MCF 10A (cell line): ENCODE results near the gene KRT72. TPM values are rescaled to one million over a fixed set of nuclear protein-coding genes. Genes with fewer than 3 reads are reported as not detected.

ENCODE experiments used
- BruUV-seq: library from RNA; stranded (reverse); fragments of 400-500 nt; replicated peaks from 2 replicates; lab custom pipeline; 2021; lab: Mats Ljungman, UMichigan
- CTCF ChIA-PET: fragments of 300-600 bp; sonication (Branson Sonifier 250); formaldehyde crosslinking; extraction: SDS; loops from one replicate; lab custom pipeline; 2021; ENCODE audit warnings: antibody characterized with exemption, inconsistent platforms; lab: Yijun Ruan, JAX
- POLR2A ChIA-PET: fragments of 300-600, 350-650 bp; sonication (Branson Sonifier 250); formaldehyde crosslinking; extraction: SDS; loops from one replicate; lab custom pipeline; 2020; ENCODE audit warnings: antibody characterized with exemption, inconsistent platforms; lab: Yijun Ruan, JAX
- DNase-seq: peaks from one replicate; pipeline ENCODE4 v3.0.0-alpha.2; 2018; ENCODE audit not compliant: unreplicated experiment
- H3K27ac Mint-ChIP-seq: one replicate; pipeline ENCODE4 v1.8.0; 2022; ENCODE audit warnings: mild to moderate bottlenecking, low read depth, mixed read lengths; ENCODE audit not compliant: unreplicated experiment
- H3K27me3 Mint-ChIP-seq: one replicate; pipeline ENCODE4 v1.8.0; 2022; ENCODE audit warnings: mixed read lengths; ENCODE audit not compliant: insufficient read depth, unreplicated experiment
- H3K36me3 Mint-ChIP-seq: one replicate; pipeline ENCODE4 v1.8.0; 2022; ENCODE audit warnings: mild to moderate bottlenecking, moderate library complexity, mixed read lengths; ENCODE audit not compliant: insufficient read depth, unreplicated experiment
- H3K4me1 Mint-ChIP-seq: one replicate; pipeline ENCODE4 v1.8.0; 2022; ENCODE audit warnings: mixed read lengths; ENCODE audit not compliant: insufficient read depth, unreplicated experiment
- H3K4me3 Mint-ChIP-seq: one replicate; pipeline ENCODE4 v1.8.0; 2022; ENCODE audit warnings: mild to moderate bottlenecking, moderate library complexity, mixed read lengths; ENCODE audit not compliant: unreplicated experiment
- H3K9me3 Mint-ChIP-seq: one replicate; pipeline ENCODE4 v1.8.0; 2022; ENCODE audit warnings: mixed read lengths; ENCODE audit not compliant: unreplicated experiment
- CTCF ChIP-seq: fragments of 200-600 bp; IDR thresholded peaks from one replicate; pipeline ENCODE4 v1.8.0; 2022; ENCODE audit warnings: antibody characterized with exemption, mild to moderate bottlenecking; ENCODE audit not compliant: unreplicated experiment
- intact Hi-C: fragments of 100-400 bp; cut with micrococcal nuclease; formaldehyde crosslinking; loops from 2 replicates; pipeline ENCODE4 v1.14.1; 2022
- total RNA-seq: library from RNA; stranded (reverse); gene quantifications from 2 replicates; pipeline ENCODE4 v1.2.3, GENCODE V29; 2022

The KRT72 gene
- total RNA-seq, 1 experiment from 2014 or later, result not detected

DNA sequence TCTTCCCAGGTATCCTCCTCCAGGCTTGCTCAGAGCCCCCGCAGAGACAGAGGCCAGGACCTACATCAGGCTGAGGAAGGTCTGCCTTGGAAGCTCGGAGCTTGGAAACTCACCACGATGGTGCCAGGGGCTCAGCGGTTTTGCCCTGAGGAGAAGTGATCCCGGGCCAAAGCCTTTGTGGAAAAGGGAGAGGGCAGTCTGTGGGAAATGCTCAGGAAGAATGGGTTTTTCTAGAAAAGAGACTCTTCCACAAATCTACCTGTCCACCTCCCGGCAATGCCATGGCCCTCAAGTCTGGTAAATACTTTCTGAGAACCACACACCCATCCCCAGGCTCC is 42.8 kb upstream of the KRT72 start:
- no peak for TF ChIP-seq CTCF
- H3K4me3 Mint-ChIP-seq, result no peak overlapping the region
- BruUV-seq, result no TSS peak
- DNase-seq, result no peak
- intact Hi-C loops, result no loop called here
- H3K9me3 Mint-ChIP-seq, result no peaks in the 10 kb centered on the region
- no peaks in the 10 kb centered on the region for H3K36me3 Mint-ChIP-seq
- H3K27ac Mint-ChIP-seq, result no peak overlapping the region
- ChIA-PET POLR2A (no interaction called here), CTCF (no interaction called here)
- H3K27me3 Mint-ChIP-seq, result peaks cover 44% of the 10 kb centered on the region
- H3K4me1 Mint-ChIP-seq, result no peaks in the 10 kb centered on the region

GRCh38 chr12:52643233-52644077 is 42.2 kb upstream of the KRT72 start:
- Mint-ChIP-seq H3K27me3 (peaks cover 50% of the 10 kb centered on the region), H3K4me1 (no peaks in the 10 kb centered on the region), H3K9me3 (no peaks in the 10 kb centered on the region), H3K4me3 (no peak overlapping the region), H3K36me3 (no peaks in the 10 kb centered on the region), H3K27ac (no peak overlapping the region)
- ChIA-PET CTCF (interaction anchor here (0.7 kb wide), 1 partner anchor 12 kb away, joined by 7 read pairs; no protein-coding TSS in a partner anchor), POLR2A (no interaction called here)
- TF ChIP-seq CTCF, result no peak
- no peak for DNase-seq
- intact Hi-C loops, result no loop called here
- no TSS peak for BruUV-seq

DNA sequence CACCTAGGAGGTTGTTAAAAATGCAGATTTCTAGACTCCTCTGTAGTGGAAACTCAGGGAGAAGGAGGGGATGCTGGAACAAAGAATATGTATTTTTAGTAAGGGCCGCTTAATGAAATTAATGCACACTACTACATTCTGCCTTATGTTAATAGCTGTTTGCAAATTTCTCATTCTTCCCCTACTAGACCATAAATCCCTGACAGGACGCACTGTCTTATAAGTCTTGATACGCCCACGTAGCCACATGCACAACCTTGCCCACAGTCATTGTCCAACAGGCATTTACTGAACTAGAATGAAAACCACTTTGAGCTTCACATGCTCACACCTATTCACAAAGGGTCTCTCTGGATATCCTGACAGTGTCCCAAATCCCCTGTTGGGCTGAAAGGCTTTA is 40.2 kb upstream of the KRT72 start:
- CTCF ChIA-PET, result interaction anchor here (1.1 kb wide), 1 partner anchor 237 kb away, joined by 4 read pairs; no protein-coding TSS in a partner anchor
- Mint-ChIP-seq H3K4me3 (no peak overlapping the region), H3K27me3 (peaks cover 70% of the 10 kb centered on the region), H3K9me3 (no peaks in the 10 kb centered on the region), H3K27ac (no peak overlapping the region), H3K4me1 (no peaks in the 10 kb centered on the region), H3K36me3 (no peaks in the 10 kb centered on the region)
- intact Hi-C loops, result no loop called here
- no peak for TF ChIP-seq CTCF
- POLR2A ChIA-PET, result no interaction called here
- BruUV-seq, result no TSS peak
- DNase-seq, result no peak

DNA sequence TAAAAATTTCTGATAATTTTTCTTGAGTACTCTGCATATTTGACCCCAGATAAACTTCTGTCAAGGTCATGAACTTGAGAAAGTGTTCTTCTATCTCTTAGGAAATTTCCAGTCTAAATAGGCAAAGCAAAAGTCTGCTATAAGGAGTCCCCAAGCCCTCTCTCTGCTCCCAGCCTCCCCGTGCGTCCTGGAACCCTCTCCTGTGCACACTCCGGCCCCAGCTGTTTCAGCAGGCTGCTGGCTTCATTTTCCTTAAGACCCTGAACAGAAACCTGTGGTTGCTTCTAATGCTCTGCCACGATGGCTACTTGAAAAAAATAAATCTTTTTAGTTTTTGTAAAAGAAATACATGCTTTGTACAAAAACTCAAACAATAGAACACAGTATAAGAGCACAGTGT is 36.0 kb upstream of the KRT72 start:
- no TSS peak for BruUV-seq
- Mint-ChIP-seq H3K36me3 (peaks cover 5% of the 10 kb centered on the region), H3K4me1 (peaks cover 5% of the 10 kb centered on the region), H3K9me3 (no peaks in the 10 kb centered on the region), H3K4me3 (no peak overlapping the region), H3K27me3 (peaks cover 72% of the 10 kb centered on the region), H3K27ac (no peak overlapping the region)
- ChIA-PET POLR2A (no interaction called here), CTCF (no interaction called here)
- no peak for TF ChIP-seq CTCF
- intact Hi-C loops, result no loop called here
- DNase-seq, result no peak
